ENCODE data around the gene GALK2.
"Not testable (repeated sequence)": the region's sequence is repeated elsewhere in the genome, so short reads cannot be mapped to it uniquely, and the experiment has no call there.

Gene GALK2

DNA sequence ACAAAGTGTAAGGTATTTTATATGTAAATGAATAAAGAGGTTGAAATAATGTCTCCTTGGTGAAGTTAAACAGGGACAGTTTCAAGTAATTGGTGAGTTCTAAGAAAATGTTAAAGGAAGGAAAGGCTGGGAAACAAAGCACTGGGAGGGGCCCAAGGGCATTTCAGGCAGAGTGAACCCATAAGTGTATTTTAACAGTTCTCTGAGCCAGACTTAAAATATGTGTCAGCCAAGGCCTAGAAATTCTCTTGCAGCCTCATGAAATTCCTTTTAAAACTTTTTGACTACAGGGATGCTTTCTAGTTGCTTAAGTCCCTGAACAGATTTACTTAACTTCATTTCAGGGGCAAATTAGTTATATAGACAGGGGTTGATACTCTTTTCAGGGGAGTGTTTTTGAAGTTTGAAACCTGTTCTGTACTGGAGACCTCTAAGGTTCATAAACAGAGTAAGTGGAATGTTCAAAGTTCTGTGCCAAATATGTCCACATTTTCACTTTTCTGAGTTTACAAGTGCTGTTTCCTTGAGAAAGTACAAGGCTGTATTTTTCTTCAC lies 77.6 kb downstream of the GALK2 start:
- TF ChIP-seq CTCF (IDR thresholded peaks at IDR 0.05; ENCODE audit: extremely low read depth, insufficient read depth, missing control alignments), result no peak
- no peak for DNase-seq (ENCODE audit: low spot score)
- in situ Hi-C loops (cut with MboI; ENCODE audit: low pct_unique_long_range_greater_than_20kb, low sequenced_read_pairs, unreplicated experiment), result loop anchor here (25.0 kb wide), 3 partner anchors 165 to 890 kb away; partner anchors contain the start of gene FGF7

GRCh38 chr15:49248291-49248690 lies 78.2 kb downstream of the GALK2 start:
- DNase-seq (ENCODE audit: low spot score), result no peak
- in situ Hi-C loops (cut with MboI; ENCODE audit: low pct_unique_long_range_greater_than_20kb, low sequenced_read_pairs, unreplicated experiment), result loop anchor here (25.0 kb wide), 3 partner anchors 164 to 889 kb away; partner anchors contain the start of gene FGF7
- TF ChIP-seq CTCF (IDR thresholded peaks at IDR 0.05; ENCODE audit: extremely low read depth, insufficient read depth, missing control alignments), result no peak

GRCh38 chr15:49255966-49256759 lies 86.1 kb downstream of the GALK2 start:
- TF ChIP-seq CTCF (IDR thresholded peaks at IDR 0.05; ENCODE audit: extremely low read depth, insufficient read depth, missing control alignments), result no peak
- DNase-seq (ENCODE audit: low spot score), result no peak
- in situ Hi-C loops (cut with MboI; ENCODE audit: low pct_unique_long_range_greater_than_20kb, low sequenced_read_pairs, unreplicated experiment), result no loop called here

GRCh38 chr15:49265117-49265516 lies 95.1 kb downstream of the GALK2 start:
- DNase-seq (ENCODE audit: low spot score); in situ Hi-C loops (cut with MboI; ENCODE audit: low pct_unique_long_range_greater_than_20kb, low sequenced_read_pairs, unreplicated experiment): not testable (repeated sequence)

GRCh38 chr15:49265911-49266310 lies 95.9 kb downstream of the GALK2 start:
- in situ Hi-C loops (cut with MboI; ENCODE audit: low pct_unique_long_range_greater_than_20kb, low sequenced_read_pairs, unreplicated experiment), result no loop called here
- DNase-seq (ENCODE audit: low spot score), result no peak
- no peak for TF ChIP-seq CTCF (IDR thresholded peaks at IDR 0.05; ENCODE audit: extremely low read depth, insufficient read depth, missing control alignments)

DNA sequence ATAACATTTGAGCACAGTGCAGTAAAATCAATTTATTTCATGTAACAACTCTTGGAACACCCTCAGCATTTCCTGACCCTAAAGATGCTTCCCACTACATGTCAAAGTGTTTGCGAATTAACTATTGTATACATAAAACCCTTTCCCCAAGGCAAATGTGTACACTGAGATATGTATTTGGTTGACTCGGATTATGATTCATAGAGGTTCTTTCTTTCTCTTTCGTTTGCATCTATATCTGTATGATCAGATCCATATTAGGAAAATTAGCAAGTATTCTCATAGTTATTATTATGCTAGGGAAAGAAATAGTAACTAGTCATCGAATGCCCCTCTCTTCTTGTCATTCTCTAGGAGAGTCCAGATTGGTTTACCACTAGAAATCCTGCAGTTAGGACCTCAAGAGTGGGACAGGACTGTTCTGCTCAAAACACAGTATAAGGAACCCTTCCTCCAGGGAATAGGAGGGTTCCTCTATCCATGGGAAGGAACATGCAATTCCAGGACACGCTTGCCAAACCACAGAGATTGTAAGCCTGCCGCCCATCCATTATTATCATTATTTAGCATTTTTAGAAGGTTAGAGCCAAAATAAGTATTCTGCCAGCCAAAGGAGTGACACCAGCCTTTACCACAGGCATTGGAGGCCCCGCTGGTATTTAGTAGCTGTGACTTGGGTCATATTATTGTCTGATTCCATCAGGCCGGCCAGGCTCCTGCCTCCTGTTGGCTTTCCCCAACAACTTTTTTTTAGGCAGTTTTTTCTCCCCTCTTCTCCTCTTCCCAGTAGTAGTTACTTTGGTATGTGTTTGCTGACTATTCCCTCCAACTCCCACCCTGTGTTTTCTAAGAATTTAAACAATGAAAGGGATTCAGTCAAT lies 100.7 kb downstream of the GALK2 start:
- in situ Hi-C loops (cut with MboI; ENCODE audit: low pct_unique_long_range_greater_than_20kb, low sequenced_read_pairs, unreplicated experiment), result no loop called here
- DNase-seq (ENCODE audit: low spot score), result no peak
- no peak for TF ChIP-seq CTCF (IDR thresholded peaks at IDR 0.05; ENCODE audit: extremely low read depth, insufficient read depth, missing control alignments)
